LNCaP clone FGC (cell line): Measurements from ENCODE around the gene BRAP.
"Not testable (repeated sequence)": the region's sequence is repeated elsewhere in the genome, so short reads cannot be mapped to it uniquely, and the experiment has no call there.

Experiments used
- DNase-seq: peaks from one replicate; pipeline ENCODE4 v3.0.0-alpha.2; 2011; ENCODE audit warnings: low read depth
- H3K4me3 ChIP-seq: 2 replicates; pipeline ENCODE4 v1.5.1; 2011; ENCODE audit warnings: mild to moderate bottlenecking, low read depth, low read length, control low read depth
- TF ChIP-seq, protein P1 (sequence below): IDR thresholded peaks from 2 replicates; pipeline ENCODE4 v1.5.1; 2012; ENCODE audit warnings: mild to moderate bottlenecking; ENCODE audit not compliant: control insufficient read depth, insufficient read depth; ENCODE audit errors: extremely low read depth

BRAP gene

GRCh38 chr12:111638556-111638955, 47.2 kb downstream of the BRAP start:
- DNase-seq: no peak
- TF ChIP-seq, protein P1, sequence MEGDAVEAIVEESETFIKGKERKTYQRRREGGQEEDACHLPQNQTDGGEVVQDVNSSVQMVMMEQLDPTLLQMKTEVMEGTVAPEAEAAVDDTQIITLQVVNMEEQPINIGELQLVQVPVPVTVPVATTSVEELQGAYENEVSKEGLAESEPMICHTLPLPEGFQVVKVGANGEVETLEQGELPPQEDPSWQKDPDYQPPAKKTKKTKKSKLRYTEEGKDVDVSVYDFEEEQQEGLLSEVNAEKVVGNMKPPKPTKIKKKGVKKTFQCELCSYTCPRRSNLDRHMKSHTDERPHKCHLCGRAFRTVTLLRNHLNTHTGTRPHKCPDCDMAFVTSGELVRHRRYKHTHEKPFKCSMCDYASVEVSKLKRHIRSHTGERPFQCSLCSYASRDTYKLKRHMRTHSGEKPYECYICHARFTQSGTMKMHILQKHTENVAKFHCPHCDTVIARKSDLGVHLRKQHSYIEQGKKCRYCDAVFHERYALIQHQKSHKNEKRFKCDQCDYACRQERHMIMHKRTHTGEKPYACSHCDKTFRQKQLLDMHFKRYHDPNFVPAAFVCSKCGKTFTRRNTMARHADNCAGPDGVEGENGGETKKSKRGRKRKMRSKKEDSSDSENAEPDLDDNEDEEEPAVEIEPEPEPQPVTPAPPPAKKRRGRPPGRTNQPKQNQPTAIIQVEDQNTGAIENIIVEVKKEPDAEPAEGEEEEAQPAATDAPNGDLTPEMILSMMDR: no peak

DNA sequence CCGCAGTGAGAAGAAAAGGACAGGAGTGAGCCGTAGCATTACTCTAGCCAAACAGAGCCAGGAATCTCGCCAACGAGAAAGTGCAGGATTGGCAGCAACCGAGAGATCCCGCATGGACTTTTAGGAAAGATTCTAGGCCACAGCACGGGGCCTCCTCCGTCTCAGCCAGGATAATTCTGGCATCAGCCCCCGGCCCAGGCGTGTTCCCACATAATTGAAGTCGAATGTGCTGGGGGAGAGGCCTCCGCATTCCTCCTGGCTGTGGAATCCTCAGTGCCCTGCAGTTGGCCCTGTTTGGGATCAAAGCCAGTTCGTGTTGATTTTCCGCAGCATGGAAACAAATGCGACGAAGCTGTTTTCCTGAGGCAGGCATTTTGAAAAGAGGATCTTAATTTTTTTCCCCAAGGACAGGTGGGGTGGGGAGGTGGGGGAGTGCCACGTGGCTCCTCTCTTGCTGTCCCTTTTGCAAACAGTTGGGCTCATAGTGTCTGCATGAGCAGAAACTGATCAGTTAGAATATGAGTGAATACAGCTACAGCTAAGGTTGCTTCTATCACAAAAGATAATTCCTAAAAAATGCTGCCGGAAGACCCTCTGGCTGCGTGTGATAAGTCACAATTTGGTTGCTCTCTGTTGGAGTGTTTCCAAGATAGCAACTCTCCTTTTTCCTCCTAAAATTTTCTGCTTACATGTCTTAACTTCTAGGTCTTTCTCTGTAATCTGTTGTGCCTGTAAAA, 49.4 kb downstream of the BRAP start:
- no peak overlapping the region for H3K4me3 ChIP-seq
- TF ChIP-seq, protein P1: no peak
- DNase-seq: no peak

More at GRCh38 chr12:111638556-111638955, 47.2 kb downstream of the BRAP start:
- H3K4me3 ChIP-seq: no peak overlapping the region

DNA sequence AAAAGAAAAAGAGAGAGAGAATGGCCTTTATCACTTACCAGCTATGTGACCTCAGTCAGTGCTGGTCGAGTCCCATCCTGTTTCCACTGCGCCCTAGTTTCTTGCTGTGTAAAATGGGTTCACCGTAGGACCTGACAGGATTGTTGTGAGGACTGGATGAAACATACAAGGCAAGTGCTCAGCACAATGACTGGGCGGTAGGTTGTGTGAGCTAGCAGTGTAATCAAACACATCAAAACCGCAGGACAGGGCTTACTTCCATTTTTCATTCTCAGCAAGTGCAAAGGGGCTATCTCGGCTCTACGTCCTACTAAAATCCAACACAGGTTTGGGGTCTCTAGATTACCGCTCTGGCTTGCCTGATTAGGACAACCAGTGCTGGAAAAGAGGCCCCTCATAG, 50.2 kb downstream of the BRAP start:
- TF ChIP-seq, protein P1: no peak
- H3K4me3 ChIP-seq: no peak overlapping the region
- DNase-seq: no peak

- TF ChIP-seq, protein P1: no peak
- H3K4me3 ChIP-seq: no peak overlapping the region
- DNase-seq: no peak
Observed at GRCh38 chr12:111628505-111629260, 57.1 kb downstream of the BRAP start.

DNA sequence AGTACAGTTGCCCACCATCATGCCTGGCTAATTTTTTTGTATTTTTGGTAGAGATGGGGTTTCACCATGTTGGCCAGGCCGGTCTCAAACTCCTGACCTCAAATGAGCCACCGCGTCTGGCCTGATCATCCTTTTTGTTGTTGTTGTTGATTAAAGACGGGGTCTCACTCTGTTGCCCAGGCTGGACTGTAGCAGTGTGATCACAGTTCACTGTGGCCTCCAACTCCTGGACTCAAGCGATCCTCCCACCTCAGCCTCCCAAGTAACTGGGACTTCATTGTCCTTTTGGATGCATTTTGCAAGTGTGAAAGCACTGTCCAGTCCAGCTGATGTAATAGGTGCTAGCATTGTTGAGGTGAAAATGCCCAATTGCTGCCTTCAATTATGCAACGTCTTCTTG, 59.5 kb downstream of the BRAP start:
- TF ChIP-seq, protein P1: no peak
- DNase-seq: no peak
- no peak overlapping the region for H3K4me3 ChIP-seq

DNA sequence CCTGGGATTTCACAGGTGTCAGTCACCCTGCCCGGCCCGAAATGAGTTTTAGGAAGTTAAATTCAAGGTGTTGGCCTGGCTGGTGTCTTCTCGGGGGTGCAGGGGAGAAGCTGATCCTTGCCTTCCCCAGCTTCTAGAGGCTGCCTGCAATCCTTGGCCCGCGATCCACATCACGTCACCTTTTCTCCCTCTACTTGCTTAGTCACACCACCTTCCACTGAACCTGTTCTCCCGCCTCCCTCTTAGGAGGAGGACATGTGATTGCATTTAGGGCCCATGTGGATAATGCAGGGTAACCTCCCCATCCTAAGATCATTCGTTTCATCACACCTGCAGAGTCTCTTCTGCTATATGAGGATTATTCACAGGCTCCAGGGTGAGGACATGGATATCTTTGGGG, 61.2 kb downstream of the BRAP start:
- H3K4me3 ChIP-seq: no peak overlapping the region
- peak; percentile 23 for DNase-seq
- TF ChIP-seq, protein P1: no peak

DNA sequence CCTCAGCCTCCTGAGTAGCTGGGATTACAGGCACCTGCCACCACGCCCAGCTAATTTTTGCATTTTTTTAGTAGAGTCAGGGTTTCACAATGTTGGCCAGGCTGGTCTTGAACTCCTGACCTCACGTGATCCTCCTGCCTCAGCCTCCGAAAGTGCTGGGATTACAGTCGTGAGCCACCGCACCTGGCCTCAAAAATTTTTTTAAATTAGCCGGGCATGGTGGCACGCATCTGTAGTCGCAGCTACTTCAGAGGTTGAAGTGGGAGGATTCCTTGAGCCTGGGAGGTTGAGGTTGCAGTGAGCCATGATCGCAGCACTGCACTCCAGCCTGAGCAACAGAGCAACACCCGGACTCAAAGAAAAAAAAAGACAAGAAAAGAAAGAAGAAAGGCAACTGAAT, 67.9 kb downstream of the BRAP start:
- DNase-seq, H3K4me3 ChIP-seq: not testable (repeated sequence)
